GM19193 (cell line): Measurements from ENCODE around the gene LRBA.

ENCODE experiments used
- POLR2A ChIP-seq: IDR thresholded peaks from 4 replicates; pipeline ENCODE4 v1.6.1; 2011; ENCODE audit not compliant: insufficient read depth, insufficient read length; ENCODE audit errors: extremely low read depth

Gene LRBA

GRCh38 chr4:150421612-150422011 lies 593.5 kb downstream of the LRBA start:
- no peak for TF ChIP-seq POLR2A

GRCh38 chr4:150419939-150420338 lies 595.1 kb downstream of the LRBA start:
- no peak for TF ChIP-seq POLR2A

DNA sequence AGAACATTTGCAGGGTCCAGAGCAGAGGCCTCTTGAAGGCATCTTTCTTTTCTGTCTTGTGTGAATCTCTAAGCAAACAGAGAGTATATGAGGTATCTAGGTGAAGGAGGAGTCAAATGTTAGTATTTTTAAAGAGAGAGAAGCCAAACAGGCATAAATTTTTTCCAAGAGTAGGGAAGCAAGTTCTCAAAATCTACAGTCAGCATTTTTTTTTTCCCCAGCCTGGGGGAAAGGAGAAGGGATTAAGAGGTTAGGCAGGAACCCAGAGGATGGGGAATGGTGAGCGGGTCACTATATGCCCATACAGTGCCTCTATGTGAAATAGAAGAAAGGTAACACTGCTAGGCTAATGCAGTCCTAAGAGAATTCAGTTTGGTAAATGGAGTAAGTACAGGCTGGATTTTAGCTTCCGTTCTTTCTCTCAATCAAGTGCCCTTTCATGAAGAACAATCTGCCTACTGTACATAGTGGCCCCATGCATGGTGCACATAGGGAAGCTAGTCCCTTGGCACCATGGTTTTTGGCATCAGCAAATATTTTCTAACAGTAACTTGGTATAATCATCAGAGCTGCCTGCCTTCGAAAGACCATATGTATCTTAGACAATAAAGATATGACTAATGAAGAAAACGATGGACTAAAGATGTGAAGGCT lies 596.2 kb downstream of the LRBA start:
- TF ChIP-seq POLR2A: no peak

DNA sequence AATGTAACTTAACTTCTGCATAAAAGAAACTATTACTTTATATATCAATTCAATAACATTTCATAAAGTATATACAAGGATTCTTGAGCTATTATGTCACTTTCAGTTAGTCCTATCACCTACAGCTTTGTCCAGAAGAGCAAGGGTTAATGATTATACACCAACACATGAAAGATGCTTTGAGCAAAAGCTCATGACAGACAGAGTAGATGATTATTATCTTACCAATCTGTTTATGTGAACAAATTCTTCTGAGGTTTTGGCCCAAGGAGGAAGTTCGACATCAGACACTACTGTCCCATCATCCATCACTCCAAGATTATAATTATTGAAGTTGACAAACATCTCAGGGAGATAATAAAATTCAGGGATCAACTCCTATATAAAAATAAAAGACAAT lies 599.9 kb downstream of the LRBA start:
- TF ChIP-seq POLR2A: no peak

DNA sequence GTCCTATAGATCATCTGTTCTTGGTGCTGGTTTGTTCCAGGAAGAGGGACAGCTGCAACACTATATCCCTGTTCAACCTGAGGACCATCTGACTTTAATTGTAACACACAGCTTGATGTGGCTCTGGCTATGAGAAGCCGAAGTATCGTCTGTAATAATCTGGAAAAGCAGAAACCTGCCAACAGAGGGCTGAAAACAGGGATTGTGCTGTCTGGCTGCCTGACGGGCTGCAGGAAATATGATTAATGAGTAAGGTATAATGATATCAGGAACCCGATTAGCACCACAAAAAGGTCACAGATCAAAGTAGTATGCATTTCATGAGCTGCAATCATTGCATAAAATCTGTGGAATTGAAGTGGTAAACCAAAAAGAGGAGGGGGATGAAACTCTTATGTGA lies 603.6 kb downstream of the LRBA start:
- no peak for TF ChIP-seq POLR2A

- no peak for TF ChIP-seq POLR2A
Measured at GRCh38 chr4:150402871-150403272, 612.2 kb downstream of the LRBA start.

DNA sequence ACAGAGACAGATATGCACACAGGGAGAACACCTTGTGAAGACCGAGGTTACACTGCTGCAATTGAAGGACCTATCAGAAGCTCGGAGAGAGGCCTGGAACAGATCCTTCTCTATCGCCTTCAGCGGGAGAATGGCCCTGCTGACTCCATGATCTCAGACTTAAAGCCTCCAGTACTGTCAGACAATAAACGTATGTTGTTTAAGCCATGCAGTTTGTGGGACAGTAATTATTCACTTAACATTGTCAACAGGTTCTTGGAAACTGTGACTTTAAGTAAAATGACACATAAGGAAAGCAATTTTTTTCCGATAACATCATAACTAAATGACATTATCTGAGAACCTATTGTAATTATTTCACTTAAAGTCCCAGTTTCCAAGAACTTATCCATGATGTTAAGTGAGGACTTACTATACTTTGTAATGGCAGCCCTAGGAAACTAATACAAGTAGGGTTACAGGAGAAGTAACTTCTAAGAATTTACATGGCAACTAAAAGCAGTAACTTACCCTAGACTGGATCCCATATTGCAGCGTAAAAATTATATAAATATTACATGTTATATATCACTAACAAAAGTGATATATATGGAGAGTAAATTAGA lies 613.9 kb downstream of the LRBA start:
- TF ChIP-seq POLR2A: no peak

- no peak for TF ChIP-seq POLR2A
Measured at GRCh38 chr4:150395872-150396271, 619.2 kb downstream of the LRBA start.

DNA sequence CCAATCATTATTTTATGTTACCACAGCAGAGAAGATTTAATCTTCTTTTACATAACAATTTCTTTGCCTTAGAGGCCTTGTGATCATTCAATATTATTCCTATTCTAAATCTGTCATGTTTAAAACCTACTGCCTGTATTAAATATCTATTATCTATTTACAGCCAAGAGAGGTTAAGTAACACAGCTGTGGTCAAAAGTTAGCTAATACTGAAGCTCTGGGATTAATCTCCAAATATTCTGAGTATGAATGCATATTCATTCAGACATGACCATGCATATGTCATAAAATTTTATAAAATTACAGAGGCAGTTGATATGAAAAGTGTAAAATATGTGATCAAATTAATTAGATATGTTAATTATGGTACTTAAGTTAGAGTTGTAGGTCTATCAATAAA lies 621.0 kb downstream of the LRBA start:
- no peak for TF ChIP-seq POLR2A

DNA sequence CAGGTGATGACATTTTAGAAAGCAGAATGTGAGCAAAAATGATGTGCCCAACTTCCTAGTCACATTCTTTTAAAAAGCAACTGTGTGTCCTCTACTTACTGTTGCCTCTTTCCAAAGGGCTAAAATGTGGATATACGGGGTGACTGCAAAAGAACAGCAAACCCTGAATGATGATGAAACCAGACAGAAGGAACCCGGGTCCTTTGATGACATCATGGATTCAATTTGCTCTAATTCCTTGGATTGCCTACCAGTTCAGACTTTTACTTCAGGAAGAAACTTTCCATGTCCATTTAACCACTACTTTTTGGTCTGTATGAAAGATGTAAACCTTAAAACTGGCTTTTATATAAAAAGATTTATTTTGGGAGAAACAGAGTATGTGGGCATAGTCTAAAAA lies 624.0 kb downstream of the LRBA start:
- TF ChIP-seq POLR2A: no peak

DNA sequence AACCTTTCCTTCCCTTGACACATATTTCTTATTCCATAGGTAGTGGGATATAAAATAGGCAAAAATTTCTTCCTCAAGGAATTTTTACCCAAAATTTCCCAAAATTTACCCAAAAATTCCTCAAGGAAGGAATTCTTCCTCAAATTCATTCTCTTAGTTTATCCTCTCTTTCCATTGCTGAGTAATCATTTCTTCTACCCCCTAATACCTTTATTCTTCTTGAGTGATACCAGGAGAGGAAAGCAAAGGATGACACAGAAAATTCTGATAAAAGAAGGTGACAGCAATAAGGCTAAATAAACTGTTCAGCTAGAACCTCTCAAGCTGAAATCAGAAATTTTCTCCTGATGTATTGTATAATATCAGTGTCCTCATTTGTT lies 624.6 kb downstream of the LRBA start:
- TF ChIP-seq POLR2A: no peak

GRCh38 chr4:150389896-150390530 lies 625.1 kb downstream of the LRBA start:
- TF ChIP-seq POLR2A: no peak

GRCh38 chr4:150387981-150388380 lies 627.1 kb downstream of the LRBA start:
- no peak for TF ChIP-seq POLR2A

DNA sequence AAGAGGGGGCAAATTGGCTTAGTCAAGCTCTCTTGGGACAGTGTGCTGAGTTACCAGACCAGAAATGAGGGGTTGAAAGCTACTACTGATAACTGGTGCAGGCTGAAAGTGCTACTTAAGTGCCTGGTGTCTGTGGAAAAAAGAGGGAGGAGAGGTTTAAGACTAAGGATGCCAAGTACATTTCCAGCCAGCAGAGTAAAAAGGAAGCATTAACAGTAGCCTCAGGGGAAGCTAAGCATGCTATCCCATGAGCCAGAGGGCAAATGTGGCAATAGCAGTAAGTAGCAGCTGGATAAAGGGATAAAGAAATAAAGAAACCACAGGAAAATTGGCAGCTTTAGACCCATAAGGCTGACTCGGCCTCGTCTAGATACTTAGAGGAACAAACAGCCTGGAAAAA lies 629.5 kb downstream of the LRBA start:
- no peak for TF ChIP-seq POLR2A

GRCh38 chr4:150384249-150384648 lies 630.8 kb downstream of the LRBA start:
- TF ChIP-seq POLR2A: no peak

DNA sequence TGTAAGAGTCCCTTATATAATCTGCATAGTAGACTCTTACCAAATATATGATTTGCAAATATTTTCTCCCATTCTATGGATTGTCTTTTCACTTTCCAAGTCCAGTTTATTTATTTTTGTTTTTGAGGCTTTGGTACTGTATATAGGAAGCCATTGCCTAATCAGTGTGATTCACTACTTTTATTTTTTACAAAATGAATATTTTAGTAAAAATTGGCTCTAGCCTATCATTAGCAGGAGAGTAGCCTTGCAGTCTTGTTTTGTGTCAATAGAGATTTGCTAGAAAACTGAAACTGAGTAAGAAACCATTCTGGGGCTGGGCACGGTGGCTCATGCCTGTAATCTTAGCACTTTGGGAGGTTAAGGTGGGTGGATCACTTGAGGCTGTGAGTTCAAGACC lies 633.1 kb downstream of the LRBA start:
- no peak for TF ChIP-seq POLR2A
